Gastrocnemius medialis (tissue), 4 donors: ENCODE results near the gene METTL2B.
"Not testable (repeated sequence)": the region's sequence is repeated elsewhere in the genome, so short reads cannot be mapped to it uniquely, and the experiment has no call there.

Source experiments
- POLR2A ChIP-seq, 2 donors: fragments of 450-650 bp; IDR thresholded peaks; one replicate each; pipeline ENCODE4 v1.6.1; 2017; ENCODE audit warnings: antibody characterized with exemption in 2 of 2, mild to moderate bottlenecking in 2 of 2, moderate library complexity in 2 of 2
- TF ChIP-seq, protein P1 (sequence below), 5 experiments: fragments of 450-650 bp in 3 of 5; fragments of 200-600 bp in 2 of 5; sonication (generic) in 2 of 5; IDR thresholded peaks in 4 of 5; conservative IDR thresholded peaks in 1 of 5; 1 replicate in 4 of 5; 2 replicates in 1 of 5; pipeline ENCODE4 v1.5.1; 2016 to 2019; ENCODE audit warnings: antibody characterized with exemption in 5 of 5, mild to moderate bottlenecking in 3 of 5, moderate library complexity in 3 of 5

DNA sequence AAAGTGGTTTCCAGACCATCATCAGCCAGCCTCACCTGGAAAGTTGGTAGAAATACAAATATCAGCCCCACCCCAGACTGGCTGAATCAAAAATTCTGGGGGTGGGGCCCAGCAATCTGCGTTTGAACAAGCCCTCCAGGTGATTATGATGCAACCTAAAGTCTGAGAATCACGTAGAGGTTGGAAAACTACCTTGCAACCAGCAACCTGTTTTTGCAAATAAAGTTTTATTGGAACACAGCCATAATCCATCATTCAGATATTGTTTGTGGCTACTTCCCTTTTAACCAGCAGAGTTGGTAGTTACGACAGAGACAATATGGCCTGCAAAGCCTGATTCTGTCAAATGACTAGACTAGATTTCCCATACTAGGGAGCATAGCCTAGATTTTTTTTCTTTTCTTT is 49.5 kb downstream of the METTL2B start:
- TF ChIP-seq, protein P1, sequence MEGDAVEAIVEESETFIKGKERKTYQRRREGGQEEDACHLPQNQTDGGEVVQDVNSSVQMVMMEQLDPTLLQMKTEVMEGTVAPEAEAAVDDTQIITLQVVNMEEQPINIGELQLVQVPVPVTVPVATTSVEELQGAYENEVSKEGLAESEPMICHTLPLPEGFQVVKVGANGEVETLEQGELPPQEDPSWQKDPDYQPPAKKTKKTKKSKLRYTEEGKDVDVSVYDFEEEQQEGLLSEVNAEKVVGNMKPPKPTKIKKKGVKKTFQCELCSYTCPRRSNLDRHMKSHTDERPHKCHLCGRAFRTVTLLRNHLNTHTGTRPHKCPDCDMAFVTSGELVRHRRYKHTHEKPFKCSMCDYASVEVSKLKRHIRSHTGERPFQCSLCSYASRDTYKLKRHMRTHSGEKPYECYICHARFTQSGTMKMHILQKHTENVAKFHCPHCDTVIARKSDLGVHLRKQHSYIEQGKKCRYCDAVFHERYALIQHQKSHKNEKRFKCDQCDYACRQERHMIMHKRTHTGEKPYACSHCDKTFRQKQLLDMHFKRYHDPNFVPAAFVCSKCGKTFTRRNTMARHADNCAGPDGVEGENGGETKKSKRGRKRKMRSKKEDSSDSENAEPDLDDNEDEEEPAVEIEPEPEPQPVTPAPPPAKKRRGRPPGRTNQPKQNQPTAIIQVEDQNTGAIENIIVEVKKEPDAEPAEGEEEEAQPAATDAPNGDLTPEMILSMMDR (IDR thresholded peaks at IDR 0.05 in 4 of 5, conservative IDR thresholded peaks at IDR 0.05 in 1 of 5): not testable (repeated sequence)
- TF ChIP-seq POLR2A (IDR thresholded peaks at IDR 0.05): not testable (repeated sequence)
